ENCODE results near the gene UMAD1.

UMAD1 gene

DNA sequence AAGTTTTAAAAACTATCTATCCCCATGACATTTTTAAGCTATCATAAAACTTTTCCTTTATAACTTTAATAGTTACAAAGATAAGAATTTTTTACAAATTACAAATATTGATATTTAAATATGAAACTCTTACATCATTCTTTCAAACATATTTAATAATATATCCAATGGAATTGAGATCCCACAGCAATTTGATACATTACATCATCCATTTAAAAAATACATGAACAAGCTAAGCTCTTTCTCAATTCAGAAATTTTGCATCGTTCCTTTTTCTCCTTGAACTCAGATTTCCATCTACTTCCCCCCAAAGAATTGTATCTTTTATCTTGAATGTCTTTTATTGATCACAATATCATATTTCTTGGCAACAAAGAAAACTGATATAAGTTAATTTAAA, 209.6 kb downstream of the UMAD1 start:
- DNase-seq: no peak

DNA sequence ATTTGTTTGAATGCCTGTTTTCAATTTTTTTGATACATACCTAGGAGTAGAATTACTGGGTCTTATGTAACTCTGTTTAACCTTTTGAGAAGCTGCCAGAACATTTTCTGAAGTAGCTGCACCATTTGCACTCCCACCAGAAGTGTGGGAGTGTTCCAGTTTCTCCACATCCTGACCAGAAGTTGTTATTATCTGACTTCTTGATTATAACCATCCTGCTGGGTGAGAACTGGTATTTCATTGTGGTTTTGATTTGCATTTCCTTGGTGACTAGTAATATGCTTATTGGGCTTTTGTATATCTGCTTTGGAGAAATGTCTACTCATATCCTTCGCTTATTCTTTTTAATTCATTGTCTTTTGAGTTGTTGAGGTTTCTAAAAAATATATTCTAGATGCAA, 210.8 kb downstream of the UMAD1 start:
- DNase-seq: peak; percentile 35

- DNase-seq: no peak
Observed at GRCh38 chr7:7851991-7852390, 211.4 kb downstream of the UMAD1 start.

GRCh38 chr7:7857143-7857583, 216.6 kb downstream of the UMAD1 start:
- DNase-seq: peak; percentile 44

DNA sequence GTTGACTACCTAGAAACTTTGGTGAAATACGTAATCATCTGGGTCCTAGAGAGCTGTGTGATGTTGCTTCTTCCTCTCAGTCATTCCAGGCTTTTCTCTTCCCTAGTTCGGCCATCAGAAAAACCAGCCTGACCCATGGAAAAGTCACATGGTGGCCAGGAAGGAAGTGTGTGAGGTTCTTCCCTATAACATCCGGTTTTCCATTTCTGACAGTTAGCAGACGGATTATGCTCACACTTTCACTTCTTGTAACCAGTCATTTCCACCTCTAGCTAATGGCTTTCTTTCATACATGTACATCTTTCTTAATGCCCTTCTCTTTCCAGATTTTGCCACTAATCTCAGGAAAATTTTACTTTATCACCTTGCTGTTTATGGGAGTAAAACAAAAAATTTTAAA, 218.0 kb downstream of the UMAD1 start:
- DNase-seq: no peak

- DNase-seq: no peak
Observed at GRCh38 chr7:7859411-7859810, 218.9 kb downstream of the UMAD1 start.

DNA sequence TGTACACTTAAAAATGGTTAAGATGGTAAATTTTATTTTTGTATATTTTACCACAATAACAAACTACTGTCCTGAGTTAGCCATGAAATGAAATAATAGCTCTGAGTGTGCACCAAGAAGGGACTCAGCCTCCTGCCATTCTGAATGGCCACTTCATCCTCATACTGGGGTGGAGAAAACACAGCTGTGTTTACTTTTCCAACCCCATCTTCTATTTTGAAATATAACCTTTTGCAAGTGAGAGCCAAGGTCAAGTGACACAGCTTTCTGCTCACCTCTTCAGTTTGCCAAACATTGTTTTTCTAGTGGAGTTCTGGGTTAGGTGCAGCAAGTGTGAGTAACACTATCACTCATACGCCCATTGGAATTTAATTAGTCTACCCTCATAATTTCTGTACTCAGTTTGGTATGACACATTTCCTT, 220.7 kb downstream of the UMAD1 start:
- DNase-seq: no peak

DNA sequence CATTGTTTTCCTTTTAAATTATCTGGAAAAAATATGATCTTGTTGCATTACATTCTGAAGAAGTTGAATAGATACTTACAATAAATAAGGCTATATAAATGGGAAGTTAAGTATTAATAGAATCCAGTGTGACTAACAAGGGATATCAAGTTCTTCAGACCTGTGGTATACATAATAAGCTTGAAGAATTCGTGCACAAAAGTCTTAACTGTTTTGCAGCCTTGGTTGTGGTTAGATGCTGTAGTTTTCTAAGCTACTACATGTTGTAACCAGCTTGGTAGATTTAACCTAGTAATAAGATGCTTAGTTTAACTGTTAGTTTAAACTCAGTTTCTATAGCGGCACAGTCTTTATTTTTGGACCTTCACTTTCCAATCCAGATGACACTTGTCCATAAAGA, 221.8 kb downstream of the UMAD1 start:
- no peak for DNase-seq

DNA sequence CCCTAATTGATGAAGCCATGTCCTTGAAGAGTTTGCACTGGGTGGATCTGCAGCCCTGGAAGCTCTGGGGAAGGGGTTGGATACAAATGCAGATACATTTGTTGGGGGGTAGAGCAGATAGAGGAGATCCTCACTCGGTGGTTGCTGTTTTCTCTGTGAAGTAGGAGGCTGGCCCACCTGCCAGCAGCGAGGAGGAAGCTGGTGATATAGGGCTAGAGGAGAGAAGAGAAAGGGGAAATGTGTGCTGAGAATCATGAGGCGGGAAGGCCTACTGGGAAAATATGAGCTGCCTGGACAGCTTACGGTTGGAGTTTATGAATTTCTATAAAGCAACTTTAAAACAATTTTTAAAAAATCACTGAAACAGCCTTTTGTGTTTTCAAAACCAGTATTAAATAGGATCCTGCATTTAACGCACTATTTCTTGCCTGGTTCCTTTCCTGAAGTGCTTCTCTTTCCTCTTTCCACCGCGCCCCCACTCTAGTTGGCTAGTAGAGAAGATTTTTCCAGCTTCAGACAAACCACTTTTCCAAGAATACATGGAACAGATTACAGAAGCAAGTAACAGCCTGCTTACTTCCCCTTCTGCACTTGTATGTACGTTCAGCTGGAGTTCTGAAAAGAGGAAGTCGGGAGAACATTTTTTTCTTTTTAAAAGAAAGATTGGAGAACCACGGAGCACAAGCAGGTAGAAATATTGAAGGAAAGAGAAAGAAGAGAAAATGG, 227.5 kb downstream of the UMAD1 start:
- peak; percentile 91 for DNase-seq

DNA sequence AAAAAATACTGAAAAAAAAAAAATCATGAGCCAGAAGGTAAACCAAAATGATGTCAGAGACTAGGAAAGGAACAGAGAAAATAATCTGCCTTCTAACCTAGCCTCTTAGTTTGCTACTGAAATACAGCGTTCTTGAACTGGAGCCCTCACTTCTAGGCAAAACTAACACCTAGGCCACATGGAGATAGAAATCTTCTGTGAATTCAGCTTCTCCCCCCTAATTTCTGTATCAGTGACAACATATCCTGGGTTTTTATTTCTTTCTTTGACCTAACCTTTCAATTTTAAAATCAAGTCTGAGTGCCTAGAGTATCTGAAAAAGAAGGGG, 228.0 kb downstream of the UMAD1 start:
- DNase-seq: no peak

- no peak for DNase-seq
Observed at GRCh38 chr7:7869036-7869435, 228.5 kb downstream of the UMAD1 start.

GRCh38 chr7:7869651-7870050, 229.1 kb downstream of the UMAD1 start:
- no peak for DNase-seq

GRCh38 chr7:7870555-7870954, 230.0 kb downstream of the UMAD1 start:
- DNase-seq: no peak

DNA sequence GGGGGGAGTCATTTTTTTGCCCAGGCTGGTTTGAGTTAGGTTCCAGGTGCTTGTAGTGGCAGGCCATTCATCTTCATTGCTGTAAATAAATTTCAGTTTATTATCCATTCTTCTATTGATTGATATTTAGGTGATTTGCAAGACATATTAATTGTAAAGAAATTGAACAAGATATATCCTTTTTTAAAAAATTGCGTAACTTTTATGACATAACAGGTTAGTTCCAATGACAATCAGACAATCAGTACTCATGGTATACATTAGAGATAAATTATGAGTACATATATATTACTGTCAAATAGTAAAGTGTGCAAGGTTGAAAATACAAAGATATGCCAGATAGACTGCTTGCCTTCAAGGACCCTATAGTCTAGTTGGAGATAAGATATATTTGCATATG, 235.9 kb downstream of the UMAD1 start:
- no peak for DNase-seq

GRCh38 chr7:7881581-7881980, 241.0 kb downstream of the UMAD1 start:
- no peak for DNase-seq

- peak; percentile 8 for DNase-seq
Observed at GRCh38 chr7:7882888-7883287, 242.3 kb downstream of the UMAD1 start.

GRCh38 chr7:7883394-7883793, 242.8 kb downstream of the UMAD1 start:
- no peak for DNase-seq

DNA sequence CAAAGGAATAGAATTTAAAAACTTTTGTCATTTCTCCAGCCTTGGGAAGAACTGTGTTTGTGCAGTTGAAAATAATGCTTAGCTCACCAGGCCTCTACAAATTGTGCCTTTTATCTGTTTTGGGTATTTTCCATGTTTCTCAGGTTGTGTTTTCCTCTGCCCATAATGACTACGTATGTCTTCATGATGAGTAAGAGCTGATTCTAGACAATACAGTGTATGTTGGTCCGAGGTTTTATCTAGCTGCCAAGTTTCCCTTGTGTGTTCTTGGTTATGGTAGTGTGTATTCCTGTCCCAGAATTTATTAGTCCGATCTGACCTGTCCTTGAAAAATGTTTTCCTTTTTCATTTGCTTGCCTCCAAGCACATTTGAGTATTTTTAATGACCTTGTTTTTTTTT, 244.3 kb downstream of the UMAD1 start:
- DNase-seq: no peak

GRCh38 chr7:7889791-7890568, 249.4 kb downstream of the UMAD1 start:
- no peak for DNase-seq

- no peak for DNase-seq
Observed at GRCh38 chr7:7895004-7895650, 254.6 kb downstream of the UMAD1 start.

DNA sequence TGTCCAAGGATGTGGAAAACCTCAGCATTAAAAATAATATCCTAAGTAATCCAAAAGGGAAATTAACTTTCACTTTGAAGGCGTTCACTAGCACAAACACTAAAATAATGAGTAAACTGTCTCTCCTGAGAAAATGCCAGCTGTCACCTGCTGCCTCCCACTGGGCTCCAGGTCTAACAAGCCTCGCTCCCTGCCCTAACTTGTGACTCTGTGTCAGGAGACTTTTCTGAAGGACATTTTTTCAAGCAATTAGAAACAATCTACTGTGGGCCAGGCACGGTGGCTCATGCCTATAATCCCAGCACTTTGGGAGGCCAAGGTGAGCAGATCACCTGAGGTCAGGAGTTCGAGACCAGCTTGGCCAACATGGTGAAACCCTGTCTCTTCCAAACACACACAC, 255.2 kb downstream of the UMAD1 start:
- DNase-seq: no peak

- DNase-seq: no peak
Observed at GRCh38 chr7:7897509-7897908, 257.0 kb downstream of the UMAD1 start.

DNA sequence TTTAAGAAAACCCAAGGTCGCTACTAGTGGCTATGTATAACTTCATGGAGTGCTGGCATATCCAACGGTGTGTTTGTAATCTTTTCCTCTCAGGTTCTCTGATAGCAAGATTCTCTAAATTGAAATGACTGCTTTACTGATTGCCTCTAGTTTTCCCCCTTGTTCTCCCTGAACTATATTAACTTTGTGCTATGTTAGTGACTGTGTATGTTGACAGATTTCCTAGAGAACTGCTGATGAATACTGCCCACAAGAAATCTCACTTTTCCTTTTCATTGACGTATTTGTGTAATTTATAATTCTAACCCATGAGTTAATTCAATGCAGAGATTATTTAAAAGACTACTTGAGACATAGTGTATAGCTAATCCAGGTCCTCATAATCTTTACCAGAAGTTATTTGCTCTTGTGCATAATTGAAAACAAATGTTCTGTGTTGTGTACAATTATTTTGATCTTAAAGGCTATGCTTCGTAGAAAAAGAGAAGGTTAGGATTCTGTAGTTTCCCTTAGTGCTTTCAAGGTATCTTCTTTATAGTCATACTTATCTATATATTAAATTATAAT, 257.5 kb downstream of the UMAD1 start:
- DNase-seq: no peak

DNA sequence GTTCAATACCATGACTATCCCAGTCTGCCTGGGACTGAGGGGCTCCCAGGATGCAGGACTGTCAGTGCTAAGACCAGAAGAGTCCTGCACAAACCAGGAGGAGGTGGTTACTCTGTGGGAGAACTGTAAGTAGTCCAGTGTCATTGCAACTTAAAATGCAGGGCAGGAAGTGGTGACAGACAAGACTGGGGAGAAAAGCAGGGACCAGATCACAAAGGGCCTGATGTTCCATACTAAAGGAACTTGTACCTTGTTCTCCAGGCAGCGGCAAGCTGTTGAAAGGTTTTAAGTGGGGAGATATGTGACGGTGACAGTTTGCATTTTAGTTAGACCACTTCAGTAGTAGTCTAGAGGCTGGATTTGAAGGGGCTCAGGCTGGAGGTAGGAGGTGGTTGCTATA, 262.3 kb downstream of the UMAD1 start:
- no peak for DNase-seq
